Measurements from ENCODE around the gene MCOLN1. TPM values are rescaled to one million over a fixed set of nuclear protein-coding genes. Genes with fewer than 3 reads are reported as not detected.
A peak's percentile ranks its signal among the peaks of the same experiment; 100 is the strongest.

Gene MCOLN1
- total and polyA plus RNA-seq, 2 experiments from 2014 or later, result 7.2 to 16.1 TPM

DNA sequence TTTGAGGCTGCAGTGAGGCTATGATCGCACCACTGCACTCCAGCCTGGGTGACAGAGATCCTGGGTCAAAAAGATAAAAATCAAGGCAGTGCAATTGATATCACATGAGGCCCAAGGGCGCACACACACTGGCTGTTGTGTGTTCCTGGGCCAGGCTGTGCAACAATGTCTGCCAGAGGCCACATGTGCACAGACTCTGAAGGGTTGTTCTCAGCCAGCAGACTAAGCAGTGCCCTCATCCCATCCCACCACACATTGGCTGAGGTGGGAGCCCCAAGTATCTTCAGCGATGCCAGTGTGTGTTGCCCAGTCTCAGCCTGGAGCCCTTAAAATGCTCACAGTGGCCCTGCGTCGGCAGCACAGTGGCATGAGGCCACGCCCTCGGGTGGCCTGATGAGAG, 46.2 kb upstream of the MCOLN1 start (continued):
- TF ChIP-seq ZNF114 (CRISPR knock-in tag; IDR thresholded peaks at IDR 0.05), result no peak

DNA sequence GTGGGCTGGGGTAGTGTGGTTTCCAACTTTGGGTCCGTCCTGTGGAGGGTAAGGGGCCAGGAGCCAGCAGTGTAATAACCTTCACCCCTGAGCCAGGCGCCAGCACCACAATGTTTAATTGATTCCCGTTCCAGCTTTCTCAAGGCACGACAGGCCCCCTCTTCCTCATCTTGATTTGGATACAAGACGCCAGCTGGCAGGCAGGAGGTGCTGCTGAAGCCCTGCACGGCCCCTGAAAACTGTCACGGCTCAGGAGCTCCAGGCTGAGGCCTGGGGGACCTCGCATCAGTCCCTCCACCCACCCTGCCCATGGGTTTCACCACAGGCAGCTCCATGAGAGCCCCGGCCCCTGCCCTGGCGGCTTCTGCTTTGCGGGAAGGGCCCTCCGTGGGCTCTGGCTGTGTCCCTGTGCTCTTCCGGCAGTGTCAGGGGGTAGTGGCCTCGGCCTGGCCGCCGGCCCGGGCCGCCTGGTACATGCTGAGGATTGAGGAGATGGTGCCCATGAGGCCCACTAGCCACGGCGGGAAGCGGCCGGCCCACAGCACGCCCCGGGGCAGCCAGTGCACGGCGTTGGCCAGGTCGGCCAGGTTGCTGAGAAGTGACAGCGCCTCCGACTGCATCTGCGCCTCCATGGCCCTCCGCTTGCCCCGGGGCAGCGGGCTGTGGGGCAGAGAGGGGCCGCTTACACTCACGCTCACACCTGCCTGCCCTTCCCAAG, 45.5 kb upstream of the MCOLN1 start:
- Histone ChIP-seq H3K79me2 (replicated peaks; ENCODE audit: insufficient read depth) (no peaks in the 10 kb centered on the region), H4K20me1 (replicated peaks; ENCODE audit: insufficient read depth) (no peaks in the 10 kb centered on the region), H3K36me3 (ENCODE audit: insufficient read depth) (no peaks in the 10 kb centered on the region), H2AFZ (no peak overlapping the region), H3K27me3 (ENCODE audit: insufficient read depth) (no peaks in the 10 kb centered on the region), H3K4me2 (no peak overlapping the region), H3K27ac (ENCODE audit: low read depth) (no peak overlapping the region), H3K4me3 (no peak overlapping the region), H3K4me1 (ENCODE audit: insufficient read depth) (peaks cover 6% of the 10 kb centered on the region; the same call in 1 of the 2 replicates), H3F3A (replicated peaks; ENCODE audit: low read depth) (no peaks in the 10 kb centered on the region), H3K9me2 (ENCODE audit: insufficient read depth) (no peaks in the 10 kb centered on the region)
- peak; percentile 16 for ATAC-seq
- Mint-ChIP-seq H3K4me1 (peaks cover 10% of the 10 kb centered on the region), H3K27ac (no peak overlapping the region), H3K36me3 (ENCODE audit: low read depth) (peaks cover 3% of the 10 kb centered on the region; the same call in 2 of the 3 replicates), H3K9me3 (no peaks in the 10 kb centered on the region), H3K4me3 (no peak overlapping the region), H3K27me3 (ENCODE audit: insufficient read depth, low read depth, poor library complexity) (peaks cover 9% of the 10 kb centered on the region)
- no peak for DNase-seq (ENCODE audit: low spot score)
- no peak for TF ChIP-seq NANOG (IDR thresholded peaks at IDR 0.05; ENCODE audit: borderline replicate concordance)
- TF ChIP-seq, protein P1, sequence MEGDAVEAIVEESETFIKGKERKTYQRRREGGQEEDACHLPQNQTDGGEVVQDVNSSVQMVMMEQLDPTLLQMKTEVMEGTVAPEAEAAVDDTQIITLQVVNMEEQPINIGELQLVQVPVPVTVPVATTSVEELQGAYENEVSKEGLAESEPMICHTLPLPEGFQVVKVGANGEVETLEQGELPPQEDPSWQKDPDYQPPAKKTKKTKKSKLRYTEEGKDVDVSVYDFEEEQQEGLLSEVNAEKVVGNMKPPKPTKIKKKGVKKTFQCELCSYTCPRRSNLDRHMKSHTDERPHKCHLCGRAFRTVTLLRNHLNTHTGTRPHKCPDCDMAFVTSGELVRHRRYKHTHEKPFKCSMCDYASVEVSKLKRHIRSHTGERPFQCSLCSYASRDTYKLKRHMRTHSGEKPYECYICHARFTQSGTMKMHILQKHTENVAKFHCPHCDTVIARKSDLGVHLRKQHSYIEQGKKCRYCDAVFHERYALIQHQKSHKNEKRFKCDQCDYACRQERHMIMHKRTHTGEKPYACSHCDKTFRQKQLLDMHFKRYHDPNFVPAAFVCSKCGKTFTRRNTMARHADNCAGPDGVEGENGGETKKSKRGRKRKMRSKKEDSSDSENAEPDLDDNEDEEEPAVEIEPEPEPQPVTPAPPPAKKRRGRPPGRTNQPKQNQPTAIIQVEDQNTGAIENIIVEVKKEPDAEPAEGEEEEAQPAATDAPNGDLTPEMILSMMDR (conservative IDR thresholded peaks at IDR 0.05; ENCODE audit: low read depth in 2 of 2), result peak in 1 of 2 experiments; percentile 18; a peak in 1 of 4 replicates

DNA sequence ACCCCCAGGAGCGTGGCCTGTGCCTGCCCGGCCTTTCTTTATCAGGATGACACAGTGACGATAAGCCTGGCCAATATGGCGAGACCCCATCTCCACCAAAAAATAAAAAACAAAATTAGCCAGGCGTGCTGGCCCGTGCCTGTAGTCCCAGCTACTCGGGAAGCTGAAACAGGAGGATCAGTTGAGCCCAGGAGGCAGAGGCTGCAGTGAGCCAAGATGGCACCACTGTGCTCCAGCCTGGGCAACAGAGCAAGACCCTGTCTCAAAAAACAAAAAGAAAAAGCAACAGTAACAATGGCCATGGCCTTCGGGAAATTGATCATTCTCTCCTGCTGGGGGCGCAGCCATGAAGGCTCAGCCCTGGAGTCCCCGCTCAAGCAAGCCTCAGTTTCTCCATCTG, 44.7 kb upstream of the MCOLN1 start:
- Mint-ChIP-seq H3K4me1 (peaks cover 10% of the 10 kb centered on the region), H3K27ac (no peak overlapping the region), H3K27me3 (ENCODE audit: insufficient read depth, low read depth, poor library complexity) (peaks cover 9% of the 10 kb centered on the region), H3K36me3 (ENCODE audit: low read depth) (peaks cover 3% of the 10 kb centered on the region; the same call in 1 of the 3 replicates), H3K4me3 (no peak overlapping the region), H3K9me3 (no peaks in the 10 kb centered on the region)
- TF ChIP-seq, protein P2, sequence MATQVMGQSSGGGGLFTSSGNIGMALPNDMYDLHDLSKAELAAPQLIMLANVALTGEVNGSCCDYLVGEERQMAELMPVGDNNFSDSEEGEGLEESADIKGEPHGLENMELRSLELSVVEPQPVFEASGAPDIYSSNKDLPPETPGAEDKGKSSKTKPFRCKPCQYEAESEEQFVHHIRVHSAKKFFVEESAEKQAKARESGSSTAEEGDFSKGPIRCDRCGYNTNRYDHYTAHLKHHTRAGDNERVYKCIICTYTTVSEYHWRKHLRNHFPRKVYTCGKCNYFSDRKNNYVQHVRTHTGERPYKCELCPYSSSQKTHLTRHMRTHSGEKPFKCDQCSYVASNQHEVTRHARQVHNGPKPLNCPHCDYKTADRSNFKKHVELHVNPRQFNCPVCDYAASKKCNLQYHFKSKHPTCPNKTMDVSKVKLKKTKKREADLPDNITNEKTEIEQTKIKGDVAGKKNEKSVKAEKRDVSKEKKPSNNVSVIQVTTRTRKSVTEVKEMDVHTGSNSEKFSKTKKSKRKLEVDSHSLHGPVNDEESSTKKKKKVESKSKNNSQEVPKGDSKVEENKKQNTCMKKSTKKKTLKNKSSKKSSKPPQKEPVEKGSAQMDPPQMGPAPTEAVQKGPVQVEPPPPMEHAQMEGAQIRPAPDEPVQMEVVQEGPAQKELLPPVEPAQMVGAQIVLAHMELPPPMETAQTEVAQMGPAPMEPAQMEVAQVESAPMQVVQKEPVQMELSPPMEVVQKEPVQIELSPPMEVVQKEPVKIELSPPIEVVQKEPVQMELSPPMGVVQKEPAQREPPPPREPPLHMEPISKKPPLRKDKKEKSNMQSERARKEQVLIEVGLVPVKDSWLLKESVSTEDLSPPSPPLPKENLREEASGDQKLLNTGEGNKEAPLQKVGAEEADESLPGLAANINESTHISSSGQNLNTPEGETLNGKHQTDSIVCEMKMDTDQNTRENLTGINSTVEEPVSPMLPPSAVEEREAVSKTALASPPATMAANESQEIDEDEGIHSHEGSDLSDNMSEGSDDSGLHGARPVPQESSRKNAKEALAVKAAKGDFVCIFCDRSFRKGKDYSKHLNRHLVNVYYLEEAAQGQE (IDR thresholded peaks at IDR 0.05; ENCODE audit: unreplicated experiment), result no peak
- TF ChIP-seq JUNB (IDR thresholded peaks at IDR 0.05; ENCODE audit: unreplicated experiment) (no peak), STAT1 (IDR thresholded peaks at IDR 0.05; ENCODE audit: unreplicated experiment) (no peak), NANOG (IDR thresholded peaks at IDR 0.05; ENCODE audit: borderline replicate concordance) (no peak)
- TF ChIP-seq, protein P1 (conservative IDR thresholded peaks at IDR 0.05; ENCODE audit: low read depth in 2 of 2), result peak in 1 of 2 experiments; percentile 20; a peak in 1 of 4 replicates
- H3K4me2 ChIP-seq, result no peak overlapping the region
- no peak overlapping the region for H3K4me3 ChIP-seq
- no peaks in the 10 kb centered on the region for H3K27me3 ChIP-seq (ENCODE audit: insufficient read depth)
- DNase-seq (ENCODE audit: low spot score) (no peak), ATAC-seq (no peak)
- peaks cover 9% of the 10 kb centered on the region; the same call in 1 of the 2 replicates for H3K4me1 ChIP-seq (ENCODE audit: insufficient read depth)
- no peaks in the 10 kb centered on the region for H3F3A ChIP-seq (replicated peaks; ENCODE audit: low read depth)
- H3K9me2 ChIP-seq (ENCODE audit: insufficient read depth), result no peaks in the 10 kb centered on the region
- H4K20me1 ChIP-seq (replicated peaks; ENCODE audit: insufficient read depth), result no peaks in the 10 kb centered on the region
- no peak overlapping the region for H3K27ac ChIP-seq (ENCODE audit: low read depth)
- H3K79me2 ChIP-seq (replicated peaks; ENCODE audit: insufficient read depth), result no peaks in the 10 kb centered on the region
- H2AFZ ChIP-seq, result no peak overlapping the region
- no peaks in the 10 kb centered on the region for H3K36me3 ChIP-seq (ENCODE audit: insufficient read depth)

All from GM23338 (cell line).